Mesenchymal stem cell (in vitro differentiated cells and primary cell): ENCODE measurements around the gene ZEB2.
A peak's percentile ranks its signal among the peaks of the same experiment; 100 is the strongest.

Experiments used
- DNase-seq: peaks from one replicate; pipeline ENCODE4 v3.0.0-alpha.2; 2013
- H2AFZ ChIP-seq: one replicate; pipeline ENCODE4 v1.6.1; 2013; ENCODE audit warnings: low read depth, mild to moderate bottlenecking, control low read depth, inconsistent platforms, low read length, moderate library complexity
- H2AK5ac ChIP-seq: 2 replicates; pipeline ENCODE4 v1.6.1; 2013; ENCODE audit warnings: low read length, moderate library complexity, mild to moderate bottlenecking, inconsistent platforms; ENCODE audit not compliant: severe bottlenecking
- H2BK120ac ChIP-seq: one replicate; pipeline ENCODE4 v1.6.1; 2013; ENCODE audit warnings: low read depth, mild to moderate bottlenecking, inconsistent platforms, low read length, moderate library complexity
- H2BK12ac ChIP-seq, 2 experiments: one replicate each; pipeline ENCODE4 v1.6.1; 2013; ENCODE audit warnings: inconsistent platforms in 2 of 2, low read length in 2 of 2, mild to moderate bottlenecking in 2 of 2, moderate library complexity in 2 of 2, control low read depth in 1 of 2
- H2BK15ac ChIP-seq: one replicate; pipeline ENCODE4 v1.6.1; 2013; ENCODE audit warnings: mild to moderate bottlenecking, low read depth, inconsistent platforms; ENCODE audit not compliant: poor library complexity, severe bottlenecking
- H2BK5ac ChIP-seq: 2 replicates; pipeline ENCODE4 v1.6.1; 2013; ENCODE audit warnings: low read depth, mild to moderate bottlenecking, low read length, control low read depth, inconsistent platforms; ENCODE audit not compliant: poor library complexity, severe bottlenecking
- H3K14ac ChIP-seq, 2 experiments: one replicate each; pipeline ENCODE4 v1.6.1; 2013; ENCODE audit warnings: inconsistent platforms in 2 of 2, low read length in 2 of 2, control low read depth in 1 of 2, mild to moderate bottlenecking in 1 of 2, moderate library complexity in 1 of 2
- H3K18ac ChIP-seq, 2 experiments: one replicate each; pipeline ENCODE4 v1.6.1; 2013; ENCODE audit warnings: inconsistent platforms in 2 of 2, low read length in 2 of 2, control low read depth in 1 of 2, low read depth in 1 of 2, mild to moderate bottlenecking in 1 of 2
- H3K23ac ChIP-seq, 2 experiments: one replicate each; pipeline ENCODE4 v1.6.1; 2013; ENCODE audit warnings: inconsistent platforms in 2 of 2, low read length in 2 of 2, mild to moderate bottlenecking in 2 of 2, moderate library complexity in 2 of 2, control low read depth in 1 of 2
- H3K27ac ChIP-seq: 2 replicates; pipeline ENCODE4 v1.5.1; 2013; ENCODE audit warnings: mild to moderate bottlenecking, moderate library complexity, low read length, control low read depth, inconsistent platforms; ENCODE audit not compliant: poor library complexity, severe bottlenecking
- H3K27me3 ChIP-seq, 2 experiments: 2 replicates each; pipeline versions ENCODE4 v1.6.1 to v1.7.0; 2013; ENCODE audit warnings: low read length in 2 of 2, mild to moderate bottlenecking in 2 of 2, moderate library complexity in 2 of 2, control low read depth in 1 of 2, inconsistent platforms in 1 of 2; ENCODE audit not compliant: control insufficient read depth in 1 of 2, insufficient read depth in 1 of 2
- H3K36me3 ChIP-seq, 2 experiments: 2 replicates each; pipeline versions ENCODE4 v1.6.1 to v1.7.0; 2013; ENCODE audit warnings: low read length in 2 of 2, control low read depth in 1 of 2, inconsistent platforms in 1 of 2, low read depth in 1 of 2, mild to moderate bottlenecking in 1 of 2; ENCODE audit not compliant: insufficient read depth in 2 of 2, control insufficient read depth in 1 of 2
- H3K4ac ChIP-seq, 2 experiments: one replicate each; pipeline ENCODE4 v1.6.1; 2013; ENCODE audit warnings: inconsistent platforms in 2 of 2, low read length in 2 of 2, mild to moderate bottlenecking in 2 of 2, moderate library complexity in 2 of 2, control low read depth in 1 of 2, low read depth in 1 of 2
- H3K4me1 ChIP-seq: 2 replicates; pipeline ENCODE4 v1.6.1; 2013; ENCODE audit warnings: low read depth, low read length, control low read depth; ENCODE audit not compliant: control insufficient read depth, insufficient read depth
- H3K4me2 ChIP-seq: 2 replicates; pipeline ENCODE4 v1.6.1; 2013; ENCODE audit warnings: low read length, mild to moderate bottlenecking, inconsistent platforms; ENCODE audit not compliant: poor library complexity, severe bottlenecking
- H3K4me3 ChIP-seq, 2 experiments: 2 replicates each; pipeline versions ENCODE4 v1.5.1 to v1.7.0; 2013; ENCODE audit warnings: low read length in 2 of 2, mild to moderate bottlenecking in 2 of 2, control low read depth in 1 of 2, low read depth in 1 of 2; ENCODE audit not compliant: insufficient read depth in 1 of 2
- H3K79me1 ChIP-seq: replicated peaks from 2 replicates; pipeline ENCODE4 v1.6.1; 2013; ENCODE audit warnings: mild to moderate bottlenecking, control low read depth, low read length, inconsistent platforms; ENCODE audit not compliant: poor library complexity, severe bottlenecking
- H3K9ac ChIP-seq: 2 replicates; pipeline ENCODE4 v1.7.0; 2013; ENCODE audit warnings: mild to moderate bottlenecking, low read length, moderate library complexity
- H3K9me3 ChIP-seq: 2 replicates; pipeline ENCODE4 v1.7.0; 2013; ENCODE audit warnings: mild to moderate bottlenecking, low read length; ENCODE audit not compliant: control insufficient read depth
- H4K8ac ChIP-seq: one replicate; pipeline ENCODE4 v1.6.1; 2013; ENCODE audit warnings: inconsistent platforms, mild to moderate bottlenecking, low read length, moderate library complexity
- H4K91ac ChIP-seq: one replicate; pipeline ENCODE4 v1.6.1; 2013; ENCODE audit warnings: mild to moderate bottlenecking, low read length, inconsistent platforms
- WGBS: methylation state at CpG from one replicate; pipeline ENCODE4 v1.1.7; 2013; ENCODE audit warnings: mixed read lengths; 5-methylcytosine and 5-hydroxymethylcytosine counted together

Gene ZEB2

DNA sequence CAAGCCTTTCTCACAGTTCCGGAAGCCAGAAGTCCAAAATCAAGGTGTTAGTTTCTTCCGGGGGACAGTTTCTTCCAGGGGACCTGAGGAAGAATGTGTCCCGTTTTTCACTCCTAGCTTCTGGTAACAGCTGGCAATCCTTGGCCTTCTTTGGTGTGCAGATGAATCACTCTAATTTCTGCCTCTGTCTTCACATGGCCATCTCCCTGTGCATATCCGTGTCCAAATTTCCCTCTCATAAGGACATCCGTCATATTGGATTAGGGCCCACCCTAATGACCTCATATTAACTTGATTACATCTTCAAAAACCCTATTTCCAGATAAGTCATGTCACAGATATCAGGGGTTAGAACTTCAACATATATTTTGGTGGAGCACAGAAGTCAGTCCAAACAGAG lies 141.4 kb downstream of the ZEB2 start:
- H2BK5ac ChIP-seq: peak overlapping the region; percentile 58

DNA sequence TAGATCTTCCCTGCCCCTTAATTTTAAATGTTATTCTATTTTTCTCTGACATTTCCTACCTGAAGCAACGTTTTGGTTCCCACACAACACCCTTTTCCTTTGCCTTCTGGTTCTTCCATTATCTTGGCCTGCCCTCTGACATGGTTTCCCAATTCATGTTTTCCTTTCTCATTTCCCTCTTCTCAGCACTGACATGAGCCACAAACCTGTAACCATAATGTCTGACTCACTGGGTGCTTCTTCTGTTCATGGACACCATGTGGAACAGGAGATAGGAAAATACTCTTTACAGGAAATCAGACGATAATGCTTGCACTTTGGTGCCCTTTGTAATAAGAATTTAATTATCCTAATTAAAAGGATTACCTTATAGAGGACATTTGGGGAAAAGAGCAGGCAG lies 142.0 kb downstream of the ZEB2 start:
- no peak overlapping the region for H2AK5ac ChIP-seq
- H3K23ac ChIP-seq: no peak overlapping the region
- no peak overlapping the region for H3K14ac ChIP-seq
- no peak overlapping the region for H3K4ac ChIP-seq
- H2AFZ ChIP-seq: no peak overlapping the region
- no peak overlapping the region for H3K4me3 ChIP-seq
- no peak overlapping the region for H3K9ac ChIP-seq
- H2BK15ac ChIP-seq: no peak overlapping the region
- peaks cover 4% of the 10 kb centered on the region for H3K4me1 ChIP-seq
- H4K8ac ChIP-seq: no peak overlapping the region
- H2BK12ac ChIP-seq: no peak overlapping the region
- H3K18ac ChIP-seq: no peak overlapping the region
- H3K79me1 ChIP-seq: no peaks in the 10 kb centered on the region
- H3K9me3 ChIP-seq: no peaks in the 10 kb centered on the region
- 91% methylated on average over 1 of the region's 2 CpGs for WGBS
- no peak overlapping the region for H4K91ac ChIP-seq
- DNase-seq: peak; percentile 36
- no peaks in the 10 kb centered on the region for H3K36me3 ChIP-seq
- no peak overlapping the region for H3K4me2 ChIP-seq
- H3K27me3 ChIP-seq: no peaks in the 10 kb centered on the region
- no peak overlapping the region for H3K27ac ChIP-seq
- H2BK5ac ChIP-seq: no peak overlapping the region
- H2BK120ac ChIP-seq: no peak overlapping the region

More for the DNA sequence above, 141.4 kb downstream of the ZEB2 start:
- no peak overlapping the region for H4K8ac ChIP-seq
- no peak overlapping the region for H3K27ac ChIP-seq
- no peak overlapping the region for H3K4me3 ChIP-seq
- H3K4ac ChIP-seq: no peak overlapping the region
- DNase-seq: no peak
- no peak overlapping the region for H3K14ac ChIP-seq
- H2BK15ac ChIP-seq: no peak overlapping the region
- peak overlapping the region in 1 of 2 experiments; percentile 7 for H3K18ac ChIP-seq
- no peak overlapping the region for H3K23ac ChIP-seq
- H3K36me3 ChIP-seq: no peaks in the 10 kb centered on the region
- H3K9me3 ChIP-seq: no peaks in the 10 kb centered on the region
- WGBS: 91% methylated on average over 5 of the region's 5 CpGs
- no peaks in the 10 kb centered on the region for H3K27me3 ChIP-seq
- peaks cover 4% of the 10 kb centered on the region for H3K4me1 ChIP-seq
- no peak overlapping the region for H2AFZ ChIP-seq
- H4K91ac ChIP-seq: no peak overlapping the region
- no peak overlapping the region for H3K4me2 ChIP-seq
- H2BK12ac ChIP-seq: no peak overlapping the region
- no peak overlapping the region for H3K9ac ChIP-seq
- H2AK5ac ChIP-seq: peak overlapping the region; percentile 72
- no peaks in the 10 kb centered on the region for H3K79me1 ChIP-seq
- H2BK120ac ChIP-seq: no peak overlapping the region

DNA sequence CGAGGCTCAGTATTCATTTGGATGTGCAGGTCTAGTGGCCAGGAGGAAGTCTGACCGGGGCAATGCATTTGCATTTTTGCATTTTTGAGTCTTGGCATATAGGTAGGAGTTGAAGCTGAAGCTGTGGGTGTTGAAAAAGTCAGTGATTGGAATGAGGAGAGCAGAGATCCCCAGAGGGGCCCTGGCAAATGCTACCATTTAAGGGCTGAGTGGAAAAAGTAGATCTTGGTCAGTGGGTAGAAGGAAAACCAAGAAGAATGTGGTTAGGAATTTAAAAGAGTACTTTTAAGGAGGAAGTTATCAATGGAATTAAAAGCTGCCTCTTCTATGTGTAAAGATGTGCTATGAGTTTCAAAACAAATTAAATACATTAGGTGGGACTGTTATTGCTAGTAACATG lies 143.0 kb downstream of the ZEB2 start:
- Histone ChIP-seq H3K4me2 (no peak overlapping the region), H3K4me3 (no peak overlapping the region), H3K9me3 (no peaks in the 10 kb centered on the region), H2BK12ac (peak overlapping the region in 1 of 2 experiments; percentile 29), H3K14ac (no peak overlapping the region), H3K27me3 (no peaks in the 10 kb centered on the region), H2BK5ac (no peak overlapping the region), H3K27ac (no peak overlapping the region), H3K4ac (no peak overlapping the region), H3K18ac (peak overlapping the region in 1 of 2 experiments; percentile 37), H4K8ac (no peak overlapping the region), H2AK5ac (no peak overlapping the region), H3K23ac (no peak overlapping the region), H2BK120ac (no peak overlapping the region), H3K4me1 (peaks cover 4% of the 10 kb centered on the region), H4K91ac (no peak overlapping the region), H3K79me1 (no peaks in the 10 kb centered on the region), H3K36me3 (no peaks in the 10 kb centered on the region), H2AFZ (no peak overlapping the region), H2BK15ac (no peak overlapping the region), H3K9ac (no peak overlapping the region)
- no peak for DNase-seq
- 100% methylated on average over 2 of the region's 2 CpGs for WGBS

DNA sequence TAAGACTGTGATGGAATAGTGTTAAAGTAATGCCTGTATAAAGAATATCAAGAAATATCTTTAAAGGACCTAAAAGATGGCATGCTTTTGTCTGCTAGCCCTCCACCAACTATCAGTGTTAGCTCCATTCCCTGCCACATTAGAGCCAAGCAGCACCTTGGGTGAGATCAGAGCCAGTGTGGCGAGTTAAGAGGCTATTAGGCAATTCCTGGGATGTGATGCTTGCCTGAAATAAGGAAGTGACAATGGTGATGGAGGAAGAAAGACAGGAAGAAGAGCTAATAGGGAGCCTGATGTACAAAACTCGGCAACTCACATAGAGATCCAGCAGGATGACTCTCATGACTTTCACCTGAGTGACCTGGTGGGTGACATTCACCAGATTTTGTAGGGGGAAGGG lies 143.5 kb downstream of the ZEB2 start:
- no peaks in the 10 kb centered on the region for H3K27me3 ChIP-seq
- no peaks in the 10 kb centered on the region for H3K36me3 ChIP-seq
- H3K4me2 ChIP-seq: no peak overlapping the region
- H2AFZ ChIP-seq: no peak overlapping the region
- peaks cover 4% of the 10 kb centered on the region for H3K4me1 ChIP-seq
- no peak overlapping the region for H3K4ac ChIP-seq
- no peak overlapping the region for H3K23ac ChIP-seq
- DNase-seq: no peak
- H2BK15ac ChIP-seq: no peak overlapping the region
- peak overlapping the region in 1 of 2 experiments; percentile 29 for H2BK12ac ChIP-seq
- H3K4me3 ChIP-seq: no peak overlapping the region
- H3K27ac ChIP-seq: no peak overlapping the region
- H3K9ac ChIP-seq: no peak overlapping the region
- no peak overlapping the region for H2BK5ac ChIP-seq
- H4K91ac ChIP-seq: no peak overlapping the region
- 96% methylated on average over 2 of the region's 2 CpGs for WGBS
- H3K79me1 ChIP-seq: no peaks in the 10 kb centered on the region
- H4K8ac ChIP-seq: no peak overlapping the region
- no peak overlapping the region for H2BK120ac ChIP-seq
- no peak overlapping the region for H2AK5ac ChIP-seq
- no peak overlapping the region for H3K14ac ChIP-seq
- H3K18ac ChIP-seq: peak overlapping the region in 1 of 2 experiments; percentile 37
- H3K9me3 ChIP-seq: no peaks in the 10 kb centered on the region
